ENCODE data around the gene RPRD2.
A peak's percentile ranks its signal among the peaks of the same experiment; 100 is the strongest.

RPRD2 gene

DNA sequence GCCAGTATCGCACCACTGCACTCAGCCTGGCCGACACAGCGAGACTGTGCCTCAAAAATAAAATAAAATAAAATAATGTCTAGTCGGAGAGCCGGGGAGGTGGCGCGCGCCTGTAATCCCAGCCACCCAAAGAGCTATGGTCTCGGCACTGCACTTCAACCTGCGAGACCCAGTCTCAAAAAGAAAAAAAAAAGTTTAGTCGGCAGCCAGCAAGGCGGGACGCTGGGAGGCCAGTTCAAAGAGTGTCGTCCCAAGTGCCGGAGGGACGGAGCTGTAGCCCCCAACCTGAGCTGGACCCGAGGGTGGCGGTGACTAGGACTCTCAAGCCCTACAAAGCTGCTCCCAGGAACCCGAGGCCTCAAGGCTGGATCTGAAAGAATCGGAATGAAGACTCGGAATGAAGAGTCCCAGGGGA lies 151.0 kb downstream of the RPRD2 start:
- DNase-seq (ENCODE audit: low spot score) = no peak

DNA sequence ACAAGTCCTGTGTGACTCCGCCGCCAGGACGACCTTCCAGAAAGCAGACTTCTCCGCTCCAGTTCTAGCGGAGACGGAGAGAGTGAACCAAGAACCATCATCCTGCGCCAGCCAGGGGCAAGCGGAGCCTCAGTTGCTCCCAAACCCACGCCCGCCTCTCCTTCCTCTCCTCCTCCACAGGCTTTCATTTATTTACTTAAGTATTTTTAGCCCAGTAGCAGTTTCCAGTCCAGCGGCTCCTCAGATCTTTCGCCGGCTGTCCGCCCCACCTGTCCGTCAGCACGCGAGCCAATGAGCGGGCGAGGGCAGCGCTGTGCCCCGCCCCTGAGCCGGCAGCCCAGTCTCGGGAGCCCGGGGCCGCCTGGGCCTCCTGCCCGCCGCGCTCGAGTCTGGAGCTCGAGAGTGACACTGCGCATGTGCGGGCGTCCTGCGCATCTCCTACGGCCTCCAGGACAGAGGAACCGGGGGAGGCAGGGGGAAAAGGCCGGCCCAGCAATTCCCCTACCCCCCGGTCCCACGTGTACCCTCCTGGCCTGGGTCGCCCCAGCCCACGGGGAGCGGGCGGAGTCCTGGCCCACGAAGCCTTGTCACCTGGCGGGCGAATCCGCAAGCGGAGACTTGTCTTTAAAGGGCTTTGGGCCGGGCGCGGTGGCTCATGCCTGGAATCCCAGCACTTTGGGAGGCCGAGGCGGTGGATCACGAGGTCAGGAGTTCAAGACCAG lies 151.5 kb downstream of the RPRD2 start, which contains the start of gene FALEC:
FALEC (plus strand) TSS at position 425 of the 722 bp plus-strand sequence.
- DNase-seq (ENCODE audit: low spot score) = peak; percentile 98

DNA sequence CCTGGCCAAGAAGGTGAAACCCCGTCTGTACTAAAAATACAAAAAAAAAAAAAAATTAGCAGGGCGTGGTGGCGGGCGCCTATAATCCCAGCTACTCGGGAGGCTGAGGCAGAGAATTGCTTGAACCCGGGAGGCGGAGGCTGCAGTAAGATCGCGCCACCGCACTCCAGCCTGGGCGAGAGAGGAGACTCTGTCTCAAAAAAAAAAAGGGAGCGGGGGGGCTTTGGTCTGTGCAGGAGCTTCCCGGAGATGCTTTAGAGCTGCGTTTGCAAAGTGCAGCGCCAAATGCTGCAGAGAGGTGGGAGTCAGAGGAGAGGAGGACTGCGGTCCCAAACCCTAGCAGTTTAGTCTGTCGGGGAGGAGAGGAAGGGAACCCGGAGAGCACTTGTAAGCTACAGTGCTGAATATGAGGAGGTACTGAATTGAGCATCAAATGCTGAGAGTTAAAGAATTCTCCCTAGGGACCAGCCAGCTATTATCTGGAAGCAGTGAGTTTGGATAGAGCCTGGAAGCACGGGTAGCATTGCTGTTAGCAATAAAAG lies 152.2 kb downstream of the RPRD2 start:
- no peak for DNase-seq (ENCODE audit: low spot score)

DNA sequence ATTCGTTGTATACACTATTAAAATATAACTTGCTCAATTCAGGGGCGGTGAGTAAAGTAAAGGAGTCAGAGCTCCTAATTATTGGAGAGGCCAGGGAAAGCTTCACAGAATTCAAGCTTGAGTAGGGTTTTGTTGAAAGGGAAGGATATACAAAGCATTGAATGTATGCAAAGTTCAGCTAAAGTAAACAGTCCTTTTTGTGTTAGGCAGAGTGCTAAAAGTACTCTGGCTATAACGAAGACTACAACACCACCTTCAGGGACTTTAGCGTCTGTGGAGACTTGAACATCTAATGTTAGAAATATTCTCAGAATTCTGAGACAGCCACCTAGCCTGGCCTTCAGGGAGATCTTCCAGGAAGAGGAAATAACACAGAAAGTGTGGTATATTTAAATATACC lies 152.7 kb downstream of the RPRD2 start:
- DNase-seq (ENCODE audit: low spot score) = no peak

DNA sequence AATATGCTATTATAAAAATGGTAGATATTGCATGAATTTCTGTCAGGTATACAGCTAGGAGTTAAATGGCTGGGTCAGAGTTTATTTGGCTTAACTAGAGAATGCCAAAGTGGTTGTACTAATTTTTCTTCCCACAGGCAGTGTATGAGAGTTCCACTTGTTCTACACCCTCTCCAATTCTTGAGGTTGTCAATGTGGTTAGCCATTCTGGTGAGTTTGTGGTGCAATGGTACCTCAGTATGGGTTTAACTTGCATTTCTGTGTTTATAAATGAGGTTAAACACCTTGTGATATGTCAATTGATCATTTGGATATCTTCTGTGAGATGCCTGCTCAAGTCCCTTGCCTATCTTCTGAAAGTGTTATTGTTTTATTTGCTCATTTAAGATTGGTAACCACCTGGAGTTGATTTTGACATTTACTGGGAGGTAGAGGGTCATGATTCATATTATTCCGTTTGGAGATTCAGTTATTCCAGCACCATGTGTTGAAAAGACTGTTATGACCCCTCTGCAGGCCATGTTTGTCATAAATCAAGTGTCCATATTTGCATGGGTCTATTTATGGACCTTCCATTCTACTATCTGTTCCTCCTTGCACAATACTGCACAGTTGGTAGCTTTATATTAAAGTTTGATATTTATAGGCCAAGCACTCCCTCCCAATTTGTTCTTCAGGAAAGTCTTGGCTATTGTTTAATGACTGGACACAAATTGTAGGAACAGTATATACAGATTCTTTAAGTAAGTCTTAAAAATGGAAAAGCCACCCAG lies 157.4 kb downstream of the RPRD2 start:
- no peak for DNase-seq (ENCODE audit: low spot score)

DNA sequence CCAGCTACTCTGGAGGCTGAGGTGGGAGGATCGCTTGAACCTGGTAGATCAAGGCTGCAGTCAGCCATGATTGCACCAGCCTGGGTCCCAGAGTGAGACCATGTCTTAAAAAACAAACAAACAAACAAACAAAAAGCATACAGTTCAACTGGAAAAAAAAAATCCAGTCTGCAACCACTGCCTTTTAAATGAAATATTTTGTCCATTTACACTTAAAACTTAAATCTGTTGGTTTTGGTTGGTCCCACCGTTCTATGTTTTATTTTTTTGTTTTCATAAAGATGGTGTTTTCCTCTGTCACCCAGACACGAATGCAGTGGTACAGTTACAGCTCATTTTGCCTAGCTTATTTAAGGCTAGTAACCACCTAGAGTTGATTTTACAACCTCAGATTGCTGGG lies 161.4 kb downstream of the RPRD2 start:
- DNase-seq (ENCODE audit: low spot score) = no peak
